A673 (cell line): ENCODE data around the gene CHRM4. TPM values are rescaled to one million over a fixed set of nuclear protein-coding genes. Genes with fewer than 3 reads are reported as not detected.
A peak's percentile ranks its signal among the peaks of the same experiment; 100 is the strongest.
"Not testable (repeated sequence)": the region's sequence is repeated elsewhere in the genome, so short reads cannot be mapped to it uniquely, and the experiment has no call there.

Experiments
- BruUV-seq: library from RNA; stranded (reverse); fragments of 400-500 nt; replicated peaks from 2 replicates; lab custom pipeline; 2021; lab: Mats Ljungman, UMichigan
- CTCF ChIA-PET: fragments of 300-600 bp; sonication (Branson Sonifier 250); formaldehyde crosslinking; loops from one replicate; lab custom pipeline; 2022; ENCODE audit warnings: antibody characterized with exemption; lab: Charles Lee
- POLR2A ChIA-PET: fragments of 300-600 bp; sonication (Branson Sonifier 250); formaldehyde crosslinking; loops from one replicate; lab custom pipeline; 2022; ENCODE audit warnings: antibody characterized with exemption; ENCODE audit not compliant: low non-redundant PET; lab: Charles Lee
- DNase-seq: peaks from one replicate; pipeline ENCODE4 v3.0.0-alpha.2; 2015; ENCODE audit warnings: low spot score
- H3K27ac ChIP-seq: fragments of 200-600 bp; sonication (generic); 2 replicates; pipeline ENCODE4 v1.5.1; 2016; ENCODE audit warnings: mixed run types, low read depth, mild to moderate bottlenecking, mixed read lengths, antibody characterized with exemption, low read length; ENCODE audit not compliant: poor library complexity, severe bottlenecking
- H3K27me3 ChIP-seq: fragments of 200-600 bp; sonication (generic); replicated peaks from 2 replicates; pipeline ENCODE4 v1.6.1; 2017; ENCODE audit warnings: mixed run types, low read depth, mild to moderate bottlenecking, mixed read lengths, antibody characterized with exemption, low read length; ENCODE audit not compliant: insufficient read depth, poor library complexity
- H3K36me3 ChIP-seq: fragments of 200-600 bp; sonication (generic); 2 replicates; pipeline ENCODE4 v1.6.1; 2016; ENCODE audit warnings: mixed run types, mild to moderate bottlenecking, mixed read lengths, antibody characterized with exemption, low read length; ENCODE audit not compliant: insufficient read depth, poor library complexity, severe bottlenecking
- H3K4me1 ChIP-seq: fragments of 200-600 bp; sonication (generic); 2 replicates; pipeline ENCODE4 v1.6.1; 2017; ENCODE audit warnings: mixed run types, mild to moderate bottlenecking, mixed read lengths, antibody characterized with exemption, low read length; ENCODE audit not compliant: insufficient read depth, poor library complexity, severe bottlenecking
- H3K4me3 ChIP-seq: fragments of 200-600 bp; sonication (generic); 2 replicates; pipeline ENCODE4 v1.5.1; 2016; ENCODE audit warnings: low read depth, mixed run types, mild to moderate bottlenecking, mixed read lengths, low read length; ENCODE audit not compliant: poor library complexity, severe bottlenecking
- H3K9me3 ChIP-seq: fragments of 200-600 bp; sonication (generic); 2 replicates; pipeline ENCODE4 v1.6.1; 2016; ENCODE audit warnings: mixed run types, low read depth, mild to moderate bottlenecking, mixed read lengths, antibody characterized with exemption, low read length; ENCODE audit not compliant: poor library complexity, severe bottlenecking
- EZH2 ChIP-seq: fragments of 200-600 bp; sonication (generic); IDR thresholded peaks from 2 replicates; pipeline ENCODE4 v1.6.1; 2017; ENCODE audit warnings: borderline replicate concordance, low read depth, mild to moderate bottlenecking, mixed read lengths, antibody characterized with exemption, low read length; ENCODE audit not compliant: poor library complexity, severe bottlenecking
- intact Hi-C: fragments of 100-400 bp; cut with micrococcal nuclease; formaldehyde crosslinking; loops from one replicate; pipeline ENCODE4 v1.10.0; 2022; ENCODE audit not compliant: unreplicated experiment
- total RNA-seq: library from RNA; stranded (reverse); gene quantifications from 2 replicates; pipeline ENCODE4 v1.2.3, GENCODE V29; 2021
- TF ChIP-seq, protein P1 (sequence below): fragments of 300-800, 200-600 bp; sonication (generic); conservative IDR thresholded peaks from 2 replicates; pipeline ENCODE4 v1.5.1; 2017; ENCODE audit warnings: low read depth, mild to moderate bottlenecking, antibody characterized with exemption, low read length, moderate library complexity, mixed read lengths

CHRM4 gene
- total RNA-seq, 1 experiment from 2014 or later, result not detected

DNA sequence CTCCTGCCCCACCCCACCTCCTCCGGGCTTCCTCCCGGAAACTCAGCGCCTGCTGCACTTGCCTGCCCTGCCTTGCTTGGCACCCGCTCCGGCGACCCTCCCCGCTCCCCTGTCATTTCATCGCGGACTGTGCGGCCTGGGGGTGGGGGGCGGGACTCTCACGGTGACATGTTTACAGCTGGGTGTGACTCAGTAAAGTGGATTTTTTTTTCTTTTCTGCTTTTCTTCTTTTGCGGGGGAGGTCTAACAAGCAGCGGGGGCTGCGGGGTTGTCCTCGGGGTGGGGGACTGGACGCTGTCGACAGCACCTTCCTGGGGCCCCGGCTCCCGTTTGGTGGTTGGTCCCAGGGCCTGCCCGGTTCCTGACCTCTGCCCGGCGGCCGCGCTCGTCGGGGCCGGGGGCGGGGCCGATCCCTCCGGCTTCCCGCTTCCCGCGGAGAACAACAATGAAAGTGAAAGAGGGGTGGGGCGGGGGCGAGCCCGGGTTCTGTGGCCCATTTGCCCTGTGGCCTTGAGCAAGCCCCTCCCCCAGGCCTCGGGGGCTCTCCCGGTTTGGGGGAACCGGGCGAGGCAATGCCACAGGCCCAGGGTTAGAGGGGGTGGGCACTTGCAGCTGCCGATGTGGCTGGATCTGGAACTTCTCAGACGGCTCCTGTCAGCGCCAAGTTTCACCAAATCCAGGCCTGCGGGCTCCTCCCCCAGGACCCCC lies 11.1 kb downstream of the CHRM4 start:
- no peaks in the 10 kb centered on the region for H3K9me3 ChIP-seq
- BruUV-seq, result no TSS peak
- peak overlapping the region; percentile 80 for H3K27ac ChIP-seq
- H3K36me3 ChIP-seq, result peaks cover 26% of the 10 kb centered on the region
- POLR2A ChIA-PET, result no interaction called here
- CTCF ChIA-PET, result interaction anchor here (0.6 to 1.3 kb wide), 4 partner anchors 12 to 160 kb away, joined by 3 to 13 read pairs (median 5); no protein-coding TSS in a partner anchor
- no peak for TF ChIP-seq EZH2
- TF ChIP-seq, protein P1, sequence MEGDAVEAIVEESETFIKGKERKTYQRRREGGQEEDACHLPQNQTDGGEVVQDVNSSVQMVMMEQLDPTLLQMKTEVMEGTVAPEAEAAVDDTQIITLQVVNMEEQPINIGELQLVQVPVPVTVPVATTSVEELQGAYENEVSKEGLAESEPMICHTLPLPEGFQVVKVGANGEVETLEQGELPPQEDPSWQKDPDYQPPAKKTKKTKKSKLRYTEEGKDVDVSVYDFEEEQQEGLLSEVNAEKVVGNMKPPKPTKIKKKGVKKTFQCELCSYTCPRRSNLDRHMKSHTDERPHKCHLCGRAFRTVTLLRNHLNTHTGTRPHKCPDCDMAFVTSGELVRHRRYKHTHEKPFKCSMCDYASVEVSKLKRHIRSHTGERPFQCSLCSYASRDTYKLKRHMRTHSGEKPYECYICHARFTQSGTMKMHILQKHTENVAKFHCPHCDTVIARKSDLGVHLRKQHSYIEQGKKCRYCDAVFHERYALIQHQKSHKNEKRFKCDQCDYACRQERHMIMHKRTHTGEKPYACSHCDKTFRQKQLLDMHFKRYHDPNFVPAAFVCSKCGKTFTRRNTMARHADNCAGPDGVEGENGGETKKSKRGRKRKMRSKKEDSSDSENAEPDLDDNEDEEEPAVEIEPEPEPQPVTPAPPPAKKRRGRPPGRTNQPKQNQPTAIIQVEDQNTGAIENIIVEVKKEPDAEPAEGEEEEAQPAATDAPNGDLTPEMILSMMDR, result no peak
- intact Hi-C loops, result loop anchor here (10.0 kb wide), 3 partner anchors 344 to 974 kb away; partner anchors contain the start of gene MYBPC3
- no peaks in the 10 kb centered on the region for H3K27me3 ChIP-seq
- DNase-seq, result peak; percentile 77
- H3K4me1 ChIP-seq, result peaks cover 24% of the 10 kb centered on the region
- peak overlapping the region; percentile 62 for H3K4me3 ChIP-seq

DNA sequence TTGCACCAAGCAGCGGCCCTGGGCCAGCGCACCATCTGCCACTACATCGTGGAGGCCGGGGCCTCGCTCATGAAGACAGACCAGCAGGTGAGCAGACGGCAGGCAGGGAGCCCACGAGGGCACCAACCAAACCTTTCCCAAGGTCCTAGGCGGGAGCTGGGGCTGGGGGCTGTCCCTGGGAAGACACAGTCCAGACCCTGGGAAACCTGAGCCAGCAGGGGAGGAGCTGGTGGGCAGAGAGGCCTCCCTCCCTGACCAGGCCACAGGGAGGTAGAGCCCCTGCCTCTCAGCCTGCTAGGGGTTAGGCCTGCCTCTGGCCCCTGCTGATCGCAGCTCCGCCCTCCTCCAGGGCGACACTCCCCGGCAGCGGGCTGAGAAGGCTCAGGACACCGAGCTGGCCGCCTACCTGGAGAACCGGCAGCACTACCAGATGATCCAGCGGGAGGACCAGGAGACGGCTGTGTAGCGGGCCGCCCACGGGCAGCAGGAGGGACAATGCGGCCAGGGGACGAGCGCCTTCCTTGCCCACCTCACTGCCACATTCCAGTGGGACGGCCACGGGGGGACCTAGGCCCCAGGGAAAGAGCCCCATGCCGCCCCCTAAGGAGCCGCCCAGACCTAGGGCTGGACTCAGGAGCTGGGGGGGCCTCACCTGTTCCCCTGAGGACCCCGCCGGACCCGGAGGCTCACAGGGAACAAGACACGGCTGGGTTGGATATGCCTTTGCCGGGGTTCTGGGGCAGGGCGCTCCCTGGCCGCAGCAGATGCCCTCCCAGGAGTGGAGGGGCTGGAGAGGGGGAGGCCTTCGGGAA lies 11.9 kb downstream of the CHRM4 start:
- H3K27me3 ChIP-seq, H3K4me3 ChIP-seq, DNase-seq, POLR2A ChIA-PET, BruUV-seq, H3K9me3 ChIP-seq: not testable (repeated sequence)
- intact Hi-C loops, result loop anchor here (10.0 kb wide), 3 partner anchors 345 to 975 kb away; partner anchors contain the start of gene MYBPC3
- CTCF ChIA-PET, result interaction anchor here (0.7 to 1.0 kb wide), 2 partner anchors 27 to 140 kb away, joined by 3 to 4 read pairs; no protein-coding TSS in a partner anchor
- H3K4me1 ChIP-seq, result peaks cover 24% of the 10 kb centered on the region
- peak overlapping the region; percentile 24 for H3K27ac ChIP-seq
- H3K36me3 ChIP-seq, result peaks cover 34% of the 10 kb centered on the region

DNA sequence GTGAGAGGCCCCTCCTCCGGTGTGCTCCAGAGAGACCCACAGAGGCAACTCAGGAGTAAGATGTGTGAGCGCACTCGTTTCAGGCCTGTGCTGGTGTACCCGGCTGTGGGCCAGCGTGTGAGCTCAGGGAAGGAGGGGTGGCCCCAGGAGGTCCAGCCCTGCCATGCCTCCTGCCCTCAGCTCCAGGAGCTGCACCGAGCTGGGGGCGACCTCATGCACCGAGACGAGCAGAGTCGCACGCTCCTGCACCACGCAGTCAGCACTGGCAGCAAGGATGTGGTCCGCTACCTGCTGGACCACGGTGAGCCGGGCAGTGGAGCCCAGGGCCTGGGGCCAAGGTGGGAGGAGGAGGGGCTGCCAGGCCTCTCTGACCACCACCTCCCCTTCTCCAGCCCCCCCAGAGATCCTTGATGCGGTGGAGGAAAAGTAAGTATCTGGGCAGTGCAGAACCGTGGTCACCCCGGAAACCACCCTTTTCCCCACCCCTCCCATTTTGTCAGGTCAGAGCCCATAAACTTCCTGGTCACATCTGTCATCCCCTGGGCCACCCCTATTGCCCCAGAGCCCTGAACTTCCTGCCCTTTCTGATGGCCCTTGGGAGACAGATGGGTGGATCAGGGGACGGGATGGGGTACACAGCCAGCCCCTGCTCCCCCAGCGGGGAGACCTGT lies 12.6 kb downstream of the CHRM4 start:
- H3K4me3 ChIP-seq, result no peak overlapping the region
- H3K27ac ChIP-seq, result no peak overlapping the region
- peaks cover 24% of the 10 kb centered on the region for H3K4me1 ChIP-seq
- DNase-seq, result no peak
- no peaks in the 10 kb centered on the region for H3K27me3 ChIP-seq
- CTCF ChIA-PET, result no interaction called here
- H3K36me3 ChIP-seq, result peaks cover 38% of the 10 kb centered on the region
- H3K9me3 ChIP-seq, result no peaks in the 10 kb centered on the region
- BruUV-seq, result no TSS peak
- POLR2A ChIA-PET, result no interaction called here
- TF ChIP-seq, protein P1, result no peak
- no peak for TF ChIP-seq EZH2
- intact Hi-C loops, result no loop called here
